SU-DHL-6 (cell line): ENCODE data around the gene KASH5.

Experiments used
- EZH2phosphoT487 ChIP-seq: fragments of 200-600 bp; sonication (generic), shearing (Covaris generic); conservative IDR thresholded peaks from 2 replicates; pipeline ENCODE4 v1.6.1; 2018; ENCODE audit warnings: mild to moderate bottlenecking, antibody characterized with exemption, low read length, moderate library complexity, mixed read lengths
- TF ChIP-seq, protein P1 (sequence below): fragments of 200-600 bp; sonication (generic); IDR thresholded peaks from one replicate; pipeline ENCODE4 v1.5.1; 2017; ENCODE audit warnings: antibody characterized with exemption, mild to moderate bottlenecking, low read length, moderate library complexity; ENCODE audit not compliant: insufficient read depth, poor library complexity, severe bottlenecking

DNA sequence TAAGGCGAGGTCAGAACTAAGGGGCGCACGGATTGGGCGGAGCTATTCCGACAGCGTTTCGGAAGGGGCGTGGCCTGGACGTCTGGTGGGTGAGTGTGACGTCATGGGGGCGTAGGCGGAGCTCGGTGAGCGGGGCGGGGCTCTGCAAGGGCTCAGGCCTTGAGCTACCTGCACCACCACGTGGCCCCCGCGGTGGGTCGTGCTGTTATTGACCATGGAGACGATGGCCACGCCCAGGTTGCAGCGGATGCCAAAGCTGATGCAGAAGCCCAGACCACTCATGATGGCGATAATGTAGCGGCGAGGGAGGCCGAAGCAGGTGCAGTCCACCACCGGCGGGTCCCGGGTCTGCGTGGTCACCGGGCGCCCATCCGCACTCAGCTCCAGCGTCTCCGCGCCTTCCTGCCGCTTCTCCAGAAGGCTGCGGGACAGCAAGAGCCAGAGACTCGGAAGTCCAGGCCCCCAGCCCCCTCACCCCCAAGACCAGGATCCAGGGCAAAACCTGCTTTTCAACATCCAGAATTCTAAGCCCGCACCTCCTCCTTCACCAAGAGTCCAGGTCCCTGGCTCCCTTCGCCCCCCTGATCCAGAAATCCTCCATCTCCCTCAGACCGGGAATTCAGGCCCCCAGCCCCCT is 48.5 kb downstream of the KASH5 start:
- TF ChIP-seq, protein P1, sequence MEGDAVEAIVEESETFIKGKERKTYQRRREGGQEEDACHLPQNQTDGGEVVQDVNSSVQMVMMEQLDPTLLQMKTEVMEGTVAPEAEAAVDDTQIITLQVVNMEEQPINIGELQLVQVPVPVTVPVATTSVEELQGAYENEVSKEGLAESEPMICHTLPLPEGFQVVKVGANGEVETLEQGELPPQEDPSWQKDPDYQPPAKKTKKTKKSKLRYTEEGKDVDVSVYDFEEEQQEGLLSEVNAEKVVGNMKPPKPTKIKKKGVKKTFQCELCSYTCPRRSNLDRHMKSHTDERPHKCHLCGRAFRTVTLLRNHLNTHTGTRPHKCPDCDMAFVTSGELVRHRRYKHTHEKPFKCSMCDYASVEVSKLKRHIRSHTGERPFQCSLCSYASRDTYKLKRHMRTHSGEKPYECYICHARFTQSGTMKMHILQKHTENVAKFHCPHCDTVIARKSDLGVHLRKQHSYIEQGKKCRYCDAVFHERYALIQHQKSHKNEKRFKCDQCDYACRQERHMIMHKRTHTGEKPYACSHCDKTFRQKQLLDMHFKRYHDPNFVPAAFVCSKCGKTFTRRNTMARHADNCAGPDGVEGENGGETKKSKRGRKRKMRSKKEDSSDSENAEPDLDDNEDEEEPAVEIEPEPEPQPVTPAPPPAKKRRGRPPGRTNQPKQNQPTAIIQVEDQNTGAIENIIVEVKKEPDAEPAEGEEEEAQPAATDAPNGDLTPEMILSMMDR, result no peak
- no peak for TF ChIP-seq EZH2phosphoT487
